ENCODE results near the gene GLIS1.
A peak's percentile ranks its signal among the peaks of the same experiment; 100 is the strongest.

GLIS1 gene

DNA sequence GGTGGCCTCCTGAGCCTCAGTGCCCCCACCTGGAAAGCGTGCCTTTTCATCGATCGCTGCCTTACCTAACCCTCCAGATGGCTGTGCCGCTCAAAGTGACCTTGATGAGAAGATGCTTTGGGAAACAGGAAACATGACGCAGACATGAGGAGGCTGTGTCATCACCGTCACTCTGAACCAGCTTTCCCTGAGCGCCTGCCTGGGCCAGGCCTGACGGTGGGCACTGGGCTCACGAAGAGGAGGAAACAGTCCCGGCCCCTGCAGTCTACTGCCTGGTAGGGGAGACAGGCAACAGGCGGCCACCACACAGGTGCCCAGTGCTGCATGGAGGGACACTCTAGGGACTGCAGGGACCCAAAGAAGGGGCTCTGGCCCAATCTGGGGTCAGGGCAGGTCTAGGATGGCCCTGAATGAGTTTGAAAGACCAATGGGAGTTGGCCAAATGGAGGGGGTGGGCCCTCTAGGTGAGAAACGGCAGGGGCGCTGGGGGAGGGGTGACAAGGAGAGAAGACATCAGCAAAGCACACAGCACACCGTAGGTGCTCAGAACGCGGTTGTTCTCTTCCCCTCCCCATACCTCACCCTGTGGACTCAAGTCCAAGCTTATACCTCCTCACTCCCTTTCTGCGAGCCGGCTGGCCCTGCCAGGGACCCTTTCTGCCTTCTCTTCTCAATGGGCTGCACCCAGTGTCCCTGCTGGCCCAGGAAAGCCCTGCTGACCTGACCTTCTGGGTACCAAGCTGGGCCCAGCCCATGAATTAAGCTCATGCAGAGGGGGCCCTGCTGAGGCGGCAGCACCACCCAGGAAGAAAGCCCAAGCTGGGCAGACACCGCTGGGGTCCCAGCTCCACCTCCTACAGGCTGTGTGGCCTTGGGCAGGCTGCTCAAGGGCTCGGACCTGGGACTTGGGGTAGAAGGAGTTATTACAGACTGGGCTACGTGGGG is 44.9 kb downstream of the GLIS1 start:
- no peak for DNase-seq (ENCODE audit: low spot score)

- DNase-seq (ENCODE audit: low spot score) = no peak
Observed at GRCh38 chr1:53693339-53693738, 45.6 kb downstream of the GLIS1 start.

GRCh38 chr1:53691326-53691725 is 47.6 kb downstream of the GLIS1 start:
- no peak for DNase-seq (ENCODE audit: low spot score)

DNA sequence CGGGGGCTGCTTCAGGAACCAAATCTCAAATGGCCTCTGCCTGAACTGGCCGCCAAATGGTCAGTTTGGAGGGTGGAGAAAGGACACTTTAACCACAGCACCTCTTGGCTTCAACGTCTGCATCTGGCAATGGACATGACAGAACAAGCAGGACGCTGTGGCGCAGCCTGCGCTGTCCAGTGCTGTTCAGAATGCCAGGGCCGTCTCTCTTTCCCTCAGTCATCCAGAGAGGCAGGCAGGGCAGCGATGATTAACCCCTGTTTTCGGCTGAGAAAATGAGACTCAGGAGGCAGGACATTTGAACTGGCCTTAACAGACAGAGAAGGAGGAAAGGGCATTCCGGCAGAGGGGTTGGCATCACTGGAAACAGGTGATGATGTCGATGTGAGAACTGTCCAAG is 48.6 kb downstream of the GLIS1 start:
- DNase-seq (ENCODE audit: low spot score) = no peak

DNA sequence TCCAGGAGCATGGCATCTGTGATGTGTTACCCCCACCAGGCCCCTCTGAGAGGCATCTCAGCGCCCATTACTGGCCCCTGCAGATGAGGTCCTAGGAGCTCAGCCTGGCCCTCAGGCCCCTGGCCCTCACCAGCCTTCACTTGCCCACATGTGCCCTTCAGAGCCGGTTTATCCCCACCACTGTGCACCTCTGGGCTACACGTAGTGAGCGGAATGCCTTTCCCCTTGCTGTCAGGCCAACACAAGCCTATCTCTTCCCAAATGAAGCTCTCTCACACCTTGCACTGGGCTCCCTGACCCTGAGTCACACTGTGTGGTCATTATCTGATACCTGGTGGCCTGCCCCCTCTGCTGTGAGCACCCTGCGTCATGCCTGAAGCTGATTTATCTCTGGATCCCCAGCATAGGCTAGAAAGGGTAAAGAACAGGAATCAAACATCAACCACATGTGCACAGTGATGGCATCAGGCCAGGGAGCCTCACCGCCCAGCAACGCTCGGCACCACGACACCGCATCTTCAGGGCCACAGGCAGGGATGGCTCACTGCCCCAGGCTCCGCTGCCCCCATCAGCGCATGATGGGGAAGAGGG is 49.1 kb downstream of the GLIS1 start:
- no peak for DNase-seq (ENCODE audit: low spot score)

- DNase-seq (ENCODE audit: low spot score) = no peak
Observed at GRCh38 chr1:53689223-53689622, 49.7 kb downstream of the GLIS1 start.

DNA sequence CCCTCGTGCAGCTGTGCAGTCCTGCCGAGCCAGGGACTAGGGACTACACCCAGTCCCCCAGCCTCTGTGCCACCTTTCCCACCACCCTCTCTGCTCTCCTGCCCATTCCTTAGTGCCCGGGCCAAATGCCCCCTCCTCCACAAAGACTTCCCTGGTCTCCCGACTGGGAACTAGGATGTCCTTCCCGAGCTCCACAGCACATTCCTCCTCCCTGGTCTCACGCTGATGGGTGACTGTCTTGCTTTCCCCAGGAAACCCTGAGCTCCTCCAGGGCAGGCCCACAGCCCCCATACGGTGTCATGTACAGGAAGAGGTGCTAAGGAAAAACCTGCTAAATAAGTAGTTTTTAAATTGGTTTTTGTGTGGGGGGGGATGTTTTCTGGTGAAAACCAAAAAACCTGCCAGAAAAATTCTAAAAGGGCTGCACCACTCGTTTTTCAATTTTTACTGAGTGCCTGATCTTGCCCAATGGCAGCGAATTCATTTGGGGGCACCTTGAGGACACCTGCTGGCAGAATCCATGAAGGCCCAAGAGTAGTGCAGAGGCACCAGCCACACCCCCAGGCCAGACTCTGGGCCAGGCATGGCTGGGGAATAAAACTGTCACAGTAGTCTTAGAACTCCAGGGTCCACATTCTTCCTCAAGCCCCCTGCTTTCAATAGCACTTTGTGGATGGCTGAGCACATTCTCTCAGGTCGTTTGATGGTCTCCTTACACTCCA is 50.4 kb downstream of the GLIS1 start:
- no peak for DNase-seq (ENCODE audit: low spot score)

DNA sequence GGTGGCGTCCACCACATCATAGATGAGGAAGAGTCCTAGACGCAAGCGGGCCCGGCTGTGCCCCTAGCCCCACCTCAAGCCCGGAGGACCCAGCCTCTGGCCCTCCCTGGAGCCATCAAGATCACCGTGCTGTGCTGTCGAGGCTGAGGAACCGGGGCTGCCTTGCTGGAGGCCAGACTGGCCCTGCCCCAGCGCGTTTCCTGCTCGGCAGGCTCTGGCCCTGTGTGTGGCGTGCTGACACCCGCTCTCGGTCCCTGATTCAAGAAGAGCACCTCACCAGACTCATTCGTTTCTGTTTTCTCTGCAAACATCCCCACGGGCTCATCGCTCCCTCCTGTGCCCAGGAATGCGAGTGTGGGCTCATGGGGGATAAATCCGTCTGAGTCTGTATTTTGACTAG is 51.1 kb downstream of the GLIS1 start:
- no peak for DNase-seq (ENCODE audit: low spot score)

DNA sequence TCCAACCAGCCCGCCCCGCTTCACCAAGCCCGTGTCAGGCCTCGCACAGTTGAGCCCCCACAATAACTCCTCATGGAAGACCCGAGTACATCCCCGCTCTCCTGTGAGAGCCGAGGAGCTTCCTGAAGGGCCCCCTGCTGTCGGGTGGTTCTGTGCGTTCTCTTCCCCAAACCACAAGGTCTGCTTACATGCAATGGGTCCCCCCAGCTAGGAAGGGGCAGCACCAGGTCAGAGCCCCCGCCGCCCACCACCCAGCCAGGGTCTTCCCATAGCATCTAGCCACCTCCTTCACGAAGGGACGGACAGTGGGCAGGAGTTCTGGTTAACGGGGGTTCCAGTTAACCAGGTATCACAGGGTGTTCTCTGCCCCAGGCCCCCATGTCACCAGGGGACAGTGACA is 51.5 kb downstream of the GLIS1 start:
- DNase-seq (ENCODE audit: low spot score) = no peak

DNA sequence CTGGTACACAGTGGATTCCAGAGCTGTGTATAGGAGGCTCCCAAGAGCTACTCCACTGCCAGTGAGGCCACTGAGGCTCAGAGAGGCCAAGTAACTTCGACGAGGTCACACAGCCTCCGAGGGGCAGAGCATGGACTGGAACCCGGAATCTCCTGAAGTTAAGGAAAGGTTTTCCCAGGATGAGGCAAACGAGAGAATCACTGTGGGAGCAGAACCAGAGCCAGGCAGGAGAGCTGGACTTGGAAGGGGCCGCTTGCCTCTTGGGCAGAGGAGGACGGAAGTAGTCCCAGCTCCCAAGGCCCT is 52.0 kb downstream of the GLIS1 start:
- no peak for DNase-seq (ENCODE audit: low spot score)

DNA sequence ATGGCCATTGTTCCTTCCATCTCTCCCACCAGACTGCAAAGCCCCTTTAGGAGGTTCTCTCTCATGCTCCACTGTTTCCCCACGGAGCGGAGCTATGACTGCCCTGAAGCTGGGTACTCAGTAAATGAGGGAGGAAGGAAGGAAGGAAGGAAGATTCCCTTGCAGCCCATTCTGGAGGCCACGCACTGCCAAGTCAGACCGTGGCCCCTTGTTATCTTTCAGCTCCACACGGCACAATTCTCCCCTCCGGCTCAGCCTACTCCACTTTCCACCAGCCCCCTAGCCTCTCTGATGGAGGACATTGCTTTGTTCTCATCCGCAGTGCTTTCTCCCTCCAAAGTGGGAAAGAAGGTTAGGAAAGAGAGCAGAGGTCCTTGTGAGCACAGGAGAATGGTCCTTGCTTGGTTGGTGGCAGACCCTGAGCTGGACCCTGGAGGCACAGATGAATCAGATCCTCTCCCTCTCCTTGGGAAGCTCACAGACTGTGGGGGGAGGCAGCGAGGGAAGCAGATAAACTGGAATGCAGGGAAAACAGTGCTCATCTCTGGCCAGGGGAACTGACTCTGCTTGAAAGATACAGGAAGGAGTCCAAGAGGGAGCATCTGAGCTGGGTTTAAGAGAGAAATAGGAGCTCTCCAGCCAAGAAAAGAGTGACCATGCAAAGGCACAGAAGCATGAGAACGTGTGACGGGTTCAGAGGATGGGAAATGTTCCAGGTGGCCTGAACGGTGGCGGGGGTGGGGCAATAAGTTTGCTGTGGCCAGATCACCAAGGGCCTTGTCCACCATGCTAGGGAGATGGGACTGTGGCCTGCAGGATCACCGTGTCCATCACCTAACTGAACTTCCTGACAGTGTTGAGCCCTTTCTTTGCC is 52.6 kb downstream of the GLIS1 start:
- no peak for DNase-seq (ENCODE audit: low spot score)

DNA sequence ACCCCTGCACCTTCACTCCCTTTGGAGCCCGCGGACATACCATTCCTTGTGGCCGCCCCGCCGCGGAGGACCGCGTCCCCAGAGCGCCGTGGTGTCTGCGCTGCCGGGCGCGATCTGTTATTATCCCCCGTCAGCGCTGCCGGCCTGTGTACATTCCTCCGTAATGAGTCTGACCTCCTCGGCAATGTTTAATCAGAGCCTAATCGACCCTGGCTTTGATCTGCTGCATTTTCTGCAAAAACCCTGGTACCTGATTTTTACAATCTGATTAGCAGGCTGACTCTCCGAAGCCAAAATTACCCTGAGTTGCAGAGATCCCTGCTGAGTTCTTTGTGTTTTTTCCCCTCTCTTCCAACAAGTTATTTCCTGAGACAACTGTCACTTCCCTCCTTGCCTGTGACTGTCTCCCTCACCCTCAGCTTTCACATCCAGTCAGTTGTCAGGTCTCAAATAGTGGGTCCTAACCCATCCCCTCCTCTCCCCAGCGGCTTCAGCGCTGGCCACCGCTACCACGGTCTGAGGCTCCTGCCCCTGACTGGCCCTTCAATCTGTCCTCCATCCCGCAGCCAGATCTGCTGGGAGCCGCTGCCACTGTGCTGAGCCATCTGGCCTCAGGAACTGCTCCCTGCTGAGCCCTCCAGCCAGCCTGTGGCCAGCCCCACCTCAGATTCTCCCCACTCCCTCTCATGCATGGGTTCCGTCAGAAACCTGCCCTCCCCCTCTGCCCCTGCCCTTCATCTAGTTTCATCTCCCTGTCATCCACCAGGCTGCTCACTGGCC is 53.5 kb downstream of the GLIS1 start:
- DNase-seq (ENCODE audit: low spot score) = peak; percentile 80

DNA sequence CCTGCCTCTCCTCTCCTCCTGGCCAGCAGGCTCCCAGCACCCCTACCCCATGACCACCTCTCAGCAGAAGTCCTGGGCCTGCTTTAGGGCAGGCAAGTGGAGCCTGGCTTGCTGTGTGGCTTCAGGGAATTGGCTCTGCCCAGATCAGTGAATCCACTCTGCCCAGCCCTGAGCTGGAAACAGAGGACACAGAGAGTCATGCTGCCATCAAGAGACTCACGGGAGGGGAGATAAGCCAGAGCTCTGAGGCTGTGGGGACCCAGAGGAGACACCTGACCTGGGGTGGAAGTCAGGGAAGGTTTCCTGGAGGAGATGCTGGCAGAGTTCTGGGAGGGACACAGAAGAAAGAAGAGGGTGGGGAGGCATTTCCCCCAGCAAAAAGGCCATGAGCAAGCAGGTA is 54.2 kb downstream of the GLIS1 start:
- no peak for DNase-seq (ENCODE audit: low spot score)

DNA sequence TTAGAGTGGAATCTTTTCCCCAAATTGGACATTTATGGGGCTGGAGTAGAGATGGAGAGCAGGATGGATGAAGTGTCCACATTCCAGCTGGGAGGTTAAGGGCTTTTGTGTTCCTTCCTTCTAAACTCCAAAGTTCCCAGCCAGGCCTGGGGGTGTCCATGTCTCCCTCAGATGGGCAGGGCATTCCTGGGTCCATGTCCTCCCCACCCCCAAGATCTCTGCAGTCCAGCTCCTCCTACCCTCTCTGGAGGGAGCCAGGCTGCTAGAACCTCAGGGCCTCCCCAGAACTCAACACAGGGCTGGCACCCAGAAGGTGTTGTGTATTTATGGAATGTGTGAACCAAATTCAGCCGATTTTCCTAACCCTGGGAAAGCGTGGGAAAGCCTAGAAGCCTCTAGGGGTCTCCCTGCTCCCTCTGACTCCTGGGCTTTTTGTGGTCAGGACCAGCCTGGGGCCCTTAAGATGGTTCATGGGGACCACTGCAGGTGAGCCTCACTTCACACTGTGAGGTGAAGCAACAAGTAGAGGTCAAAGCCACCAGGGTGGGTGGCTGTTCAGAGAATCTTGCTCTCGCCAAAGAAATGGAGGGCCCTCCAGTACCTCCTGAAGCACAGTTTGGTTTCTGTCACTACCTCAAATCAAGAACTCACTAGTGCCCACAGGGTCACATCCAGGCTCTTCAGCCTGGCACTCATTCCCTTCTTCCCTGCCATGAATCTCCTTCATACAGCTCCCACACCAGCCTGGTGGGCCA is 54.8 kb downstream of the GLIS1 start:
- DNase-seq (ENCODE audit: low spot score) = no peak

- DNase-seq (ENCODE audit: low spot score) = peak; percentile 54
Observed at GRCh38 chr1:53682881-53683280, 56.1 kb downstream of the GLIS1 start.

DNA sequence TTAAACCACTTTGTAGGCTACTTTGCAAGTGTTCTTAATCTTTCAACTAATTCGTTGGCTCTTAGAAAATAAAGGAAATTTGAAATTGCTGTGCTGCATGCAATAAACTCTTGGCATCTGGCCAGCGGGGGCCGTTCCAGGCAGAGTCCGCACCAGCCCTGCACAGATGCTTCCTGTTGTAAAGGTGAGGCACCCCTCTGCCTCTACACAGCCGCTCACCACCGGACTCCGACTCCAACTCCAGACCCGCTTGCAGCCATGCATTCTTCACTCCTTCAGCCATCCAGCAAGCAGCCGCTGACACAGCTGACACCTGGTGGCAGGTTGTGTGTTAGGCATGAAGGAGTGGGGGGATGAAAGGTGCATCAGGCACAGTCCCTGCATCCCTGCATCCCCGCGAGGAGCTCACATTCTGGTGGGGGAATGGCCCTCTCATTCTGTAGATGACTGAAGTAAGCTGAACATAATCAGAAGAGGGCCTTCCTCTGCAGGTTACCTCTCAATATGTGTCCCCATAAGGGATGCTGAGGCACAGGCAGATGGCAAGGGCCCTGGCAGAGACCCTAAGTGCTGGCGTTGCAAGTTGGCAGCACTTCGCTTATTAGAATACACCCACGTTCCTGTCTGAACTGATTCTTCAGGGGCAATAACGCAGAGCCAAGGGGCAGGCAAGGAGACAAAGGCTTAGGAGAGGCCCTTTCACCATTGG is 56.8 kb downstream of the GLIS1 start:
- DNase-seq (ENCODE audit: low spot score) = peak; percentile 62

GRCh38 chr1:53681351-53681976 is 57.5 kb downstream of the GLIS1 start:
- DNase-seq (ENCODE audit: low spot score) = no peak

DNA sequence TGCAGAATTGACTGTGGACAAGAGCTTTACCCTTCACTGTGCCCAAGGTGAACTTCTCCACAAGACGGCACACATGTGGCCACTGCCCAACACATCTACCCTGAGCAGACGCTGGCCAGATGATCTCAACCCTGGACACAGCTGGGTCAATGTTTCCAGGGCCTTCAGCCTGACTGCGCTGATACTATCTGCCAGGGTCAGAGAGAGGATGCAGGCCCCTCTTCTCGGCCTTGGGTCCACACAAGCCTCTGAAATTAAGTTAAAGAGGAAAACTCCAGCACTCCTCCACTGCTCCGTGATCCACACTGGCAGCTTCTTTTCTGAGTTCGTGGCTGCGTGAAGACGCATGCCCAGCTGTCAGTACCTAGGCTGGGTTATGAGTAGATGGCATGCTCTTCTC is 58.1 kb downstream of the GLIS1 start:
- DNase-seq (ENCODE audit: low spot score) = no peak
